Measurements from ENCODE around the gene RIC8B. TPM values are rescaled to one million over a fixed set of nuclear protein-coding genes. Genes with fewer than 3 reads are reported as not detected.

The RIC8B gene
- total RNA-seq, 1 donor from 2014 or later = 17.0 TPM

GRCh38 chr12:106867651-106868050 is 93.2 kb downstream of the RIC8B start:
- TF ChIP-seq CTCF (IDR thresholded peaks at IDR 0.05) = no peak
- DNase-seq (ENCODE audit: extremely low spot score, unreplicated experiment) = no peak
- no peaks in the 10 kb centered on the region for H3K9me3 Mint-ChIP-seq (ENCODE audit: unreplicated experiment)
- H3K4me3 Mint-ChIP-seq (ENCODE audit: unreplicated experiment) = no peak overlapping the region
- peak overlapping the region; percentile 47 for H3K27ac Mint-ChIP-seq (ENCODE audit: unreplicated experiment)
- no peaks in the 10 kb centered on the region for H3K27me3 Mint-ChIP-seq (ENCODE audit: unreplicated experiment)
- H3K36me3 Mint-ChIP-seq (ENCODE audit: unreplicated experiment) = peaks cover 16% of the 10 kb centered on the region
- H3K4me1 Mint-ChIP-seq (ENCODE audit: unreplicated experiment) = peaks cover 55% of the 10 kb centered on the region

- peaks cover 45% of the 10 kb centered on the region for H3K4me1 Mint-ChIP-seq (ENCODE audit: unreplicated experiment)
- H3K36me3 Mint-ChIP-seq (ENCODE audit: unreplicated experiment) = peaks cover 24% of the 10 kb centered on the region
- no peaks in the 10 kb centered on the region for H3K27me3 Mint-ChIP-seq (ENCODE audit: unreplicated experiment)
- TF ChIP-seq CTCF (IDR thresholded peaks at IDR 0.05) = no peak
- no peak overlapping the region for H3K4me3 Mint-ChIP-seq (ENCODE audit: unreplicated experiment)
- no peak for DNase-seq (ENCODE audit: extremely low spot score, unreplicated experiment)
- no peaks in the 10 kb centered on the region for H3K9me3 Mint-ChIP-seq (ENCODE audit: unreplicated experiment)
- H3K27ac Mint-ChIP-seq (ENCODE audit: unreplicated experiment) = no peak overlapping the region
Measured at GRCh38 chr12:106868982-106869700, 94.7 kb downstream of the RIC8B start.

- Mint-ChIP-seq H3K36me3 (ENCODE audit: unreplicated experiment) (peaks cover 25% of the 10 kb centered on the region), H3K27me3 (ENCODE audit: unreplicated experiment) (no peaks in the 10 kb centered on the region), H3K9me3 (ENCODE audit: unreplicated experiment) (no peaks in the 10 kb centered on the region), H3K4me3 (ENCODE audit: unreplicated experiment) (no peak overlapping the region), H3K4me1 (ENCODE audit: unreplicated experiment) (peaks cover 43% of the 10 kb centered on the region), H3K27ac (ENCODE audit: unreplicated experiment) (no peak overlapping the region)
- no peak for DNase-seq (ENCODE audit: extremely low spot score, unreplicated experiment)
- no peak for TF ChIP-seq CTCF (IDR thresholded peaks at IDR 0.05)
Measured at GRCh38 chr12:106870116-106870515, 95.6 kb downstream of the RIC8B start.

GRCh38 chr12:106871477-106871876 is 97.0 kb downstream of the RIC8B start:
- no peak for TF ChIP-seq CTCF (IDR thresholded peaks at IDR 0.05)
- peaks cover 25% of the 10 kb centered on the region for H3K36me3 Mint-ChIP-seq (ENCODE audit: unreplicated experiment)
- no peak overlapping the region for H3K4me3 Mint-ChIP-seq (ENCODE audit: unreplicated experiment)
- H3K4me1 Mint-ChIP-seq (ENCODE audit: unreplicated experiment) = peaks cover 29% of the 10 kb centered on the region
- no peak for DNase-seq (ENCODE audit: extremely low spot score, unreplicated experiment)
- no peaks in the 10 kb centered on the region for H3K9me3 Mint-ChIP-seq (ENCODE audit: unreplicated experiment)
- no peak overlapping the region for H3K27ac Mint-ChIP-seq (ENCODE audit: unreplicated experiment)
- H3K27me3 Mint-ChIP-seq (ENCODE audit: unreplicated experiment) = no peaks in the 10 kb centered on the region

- Mint-ChIP-seq H3K36me3 (ENCODE audit: unreplicated experiment) (peaks cover 27% of the 10 kb centered on the region), H3K9me3 (ENCODE audit: unreplicated experiment) (no peaks in the 10 kb centered on the region), H3K4me3 (ENCODE audit: unreplicated experiment) (no peak overlapping the region), H3K27ac (ENCODE audit: unreplicated experiment) (no peak overlapping the region), H3K4me1 (ENCODE audit: unreplicated experiment) (peaks cover 11% of the 10 kb centered on the region), H3K27me3 (ENCODE audit: unreplicated experiment) (no peaks in the 10 kb centered on the region)
- TF ChIP-seq CTCF (IDR thresholded peaks at IDR 0.05) = no peak
- DNase-seq (ENCODE audit: extremely low spot score, unreplicated experiment) = no peak
Measured at GRCh38 chr12:106873983-106874382, 99.5 kb downstream of the RIC8B start.
